Calu3 (cell line): ENCODE results near the gene HKDC1. TPM values are rescaled to one million over a fixed set of nuclear protein-coding genes. Genes with fewer than 3 reads are reported as not detected.

Experiments used
- BruUV-seq: library from RNA; stranded (reverse); fragments of 400-500 nt; replicated peaks from 2 replicates; lab custom pipeline; 2021; lab: Mats Ljungman, UMichigan
- CTCF ChIA-PET: fragments of 300-600 bp; sonication (Branson Sonifier 250); formaldehyde crosslinking; loops from one replicate; lab custom pipeline; 2022; ENCODE audit warnings: antibody characterized with exemption; lab: Charles Lee
- DNase-seq: peaks from one replicate; pipeline ENCODE4 v3.0.0; 2022
- H3K27ac Mint-ChIP-seq: one replicate; pipeline ENCODE4 v1.8.0; 2022; ENCODE audit warnings: mixed read lengths; ENCODE audit not compliant: unreplicated experiment
- H3K27me3 Mint-ChIP-seq: one replicate; pipeline ENCODE4 v1.8.0; 2022; ENCODE audit warnings: mixed read lengths; ENCODE audit not compliant: unreplicated experiment
- H3K36me3 Mint-ChIP-seq: one replicate; pipeline ENCODE4 v1.8.0; 2022; ENCODE audit warnings: mild to moderate bottlenecking, moderate library complexity, mixed read lengths; ENCODE audit not compliant: insufficient read depth, unreplicated experiment
- H3K4me1 Mint-ChIP-seq: one replicate; pipeline ENCODE4 v1.8.0; 2022; ENCODE audit warnings: mild to moderate bottlenecking, low read depth, mixed read lengths; ENCODE audit not compliant: unreplicated experiment
- H3K4me3 Mint-ChIP-seq: one replicate; pipeline ENCODE4 v1.8.0; 2022; ENCODE audit warnings: mild to moderate bottlenecking, low read depth, moderate library complexity, mixed read lengths; ENCODE audit not compliant: unreplicated experiment
- H3K9me3 Mint-ChIP-seq: one replicate; pipeline ENCODE4 v1.8.0; 2022; ENCODE audit warnings: low read depth, mixed read lengths; ENCODE audit not compliant: unreplicated experiment
- intact Hi-C: fragments of 100-400 bp; cut with micrococcal nuclease; formaldehyde crosslinking; loops from one replicate; pipeline ENCODE4 v1.10.0; 2022; ENCODE audit not compliant: unreplicated experiment
- total RNA-seq: library from RNA; stranded (reverse); gene quantifications from 2 replicates; pipeline ENCODE4 v1.2.3, GENCODE V29; 2022
- TF ChIP-seq, protein P1 (sequence below): fragments of 200-600 bp; IDR thresholded peaks from one replicate; pipeline ENCODE4 v1.8.0; 2022; ENCODE audit warnings: antibody characterized with exemption; ENCODE audit not compliant: unreplicated experiment

The HKDC1 gene
- total RNA-seq, 1 experiment from 2014 or later = 112 TPM

DNA sequence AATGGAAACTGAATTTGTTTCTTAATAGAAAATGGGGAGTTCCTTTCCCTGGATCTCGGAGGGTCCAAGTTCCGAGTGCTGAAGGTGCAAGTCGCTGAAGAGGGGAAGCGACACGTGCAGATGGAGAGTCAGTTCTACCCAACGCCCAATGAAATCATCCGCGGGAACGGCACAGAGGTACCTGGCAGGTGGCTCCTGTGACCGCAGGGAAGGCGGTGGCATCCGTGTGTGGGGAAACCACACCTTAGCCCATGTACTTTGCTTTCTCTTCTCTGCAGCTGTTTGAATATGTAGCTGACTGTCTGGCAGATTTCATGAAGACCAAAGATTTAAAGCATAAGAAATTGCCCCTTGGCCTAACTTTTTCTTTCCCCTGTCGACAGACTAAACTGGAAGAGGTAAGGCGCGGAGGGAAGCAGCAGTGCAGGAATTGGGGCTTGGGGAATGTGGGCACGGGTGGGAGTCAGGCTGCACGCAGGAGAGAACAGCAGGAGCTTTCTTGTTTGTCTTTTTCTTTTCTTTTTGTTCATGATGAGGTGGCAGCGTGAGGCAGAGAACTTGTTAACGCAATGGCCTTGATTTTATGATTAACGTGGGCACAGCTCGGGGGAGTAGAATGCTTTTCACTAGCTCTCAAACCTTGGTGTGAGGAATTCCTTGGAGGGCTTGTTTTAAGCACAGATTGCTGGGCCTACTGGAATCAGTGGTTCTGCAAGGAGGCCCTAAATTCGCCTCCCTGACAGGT, 12.8 kb downstream of the HKDC1 start:
- Mint-ChIP-seq H3K9me3 (no peaks in the 10 kb centered on the region), H3K4me1 (peaks cover 48% of the 10 kb centered on the region), H3K27me3 (no peaks in the 10 kb centered on the region), H3K36me3 (peaks cover 95% of the 10 kb centered on the region), H3K4me3 (no peak overlapping the region), H3K27ac (peak overlapping the region; percentile 59)
- TF ChIP-seq, protein P1, sequence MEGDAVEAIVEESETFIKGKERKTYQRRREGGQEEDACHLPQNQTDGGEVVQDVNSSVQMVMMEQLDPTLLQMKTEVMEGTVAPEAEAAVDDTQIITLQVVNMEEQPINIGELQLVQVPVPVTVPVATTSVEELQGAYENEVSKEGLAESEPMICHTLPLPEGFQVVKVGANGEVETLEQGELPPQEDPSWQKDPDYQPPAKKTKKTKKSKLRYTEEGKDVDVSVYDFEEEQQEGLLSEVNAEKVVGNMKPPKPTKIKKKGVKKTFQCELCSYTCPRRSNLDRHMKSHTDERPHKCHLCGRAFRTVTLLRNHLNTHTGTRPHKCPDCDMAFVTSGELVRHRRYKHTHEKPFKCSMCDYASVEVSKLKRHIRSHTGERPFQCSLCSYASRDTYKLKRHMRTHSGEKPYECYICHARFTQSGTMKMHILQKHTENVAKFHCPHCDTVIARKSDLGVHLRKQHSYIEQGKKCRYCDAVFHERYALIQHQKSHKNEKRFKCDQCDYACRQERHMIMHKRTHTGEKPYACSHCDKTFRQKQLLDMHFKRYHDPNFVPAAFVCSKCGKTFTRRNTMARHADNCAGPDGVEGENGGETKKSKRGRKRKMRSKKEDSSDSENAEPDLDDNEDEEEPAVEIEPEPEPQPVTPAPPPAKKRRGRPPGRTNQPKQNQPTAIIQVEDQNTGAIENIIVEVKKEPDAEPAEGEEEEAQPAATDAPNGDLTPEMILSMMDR = no peak
- no TSS peak for BruUV-seq
- CTCF ChIA-PET = no interaction called here
- no peak for DNase-seq
- intact Hi-C loops = no loop called here

DNA sequence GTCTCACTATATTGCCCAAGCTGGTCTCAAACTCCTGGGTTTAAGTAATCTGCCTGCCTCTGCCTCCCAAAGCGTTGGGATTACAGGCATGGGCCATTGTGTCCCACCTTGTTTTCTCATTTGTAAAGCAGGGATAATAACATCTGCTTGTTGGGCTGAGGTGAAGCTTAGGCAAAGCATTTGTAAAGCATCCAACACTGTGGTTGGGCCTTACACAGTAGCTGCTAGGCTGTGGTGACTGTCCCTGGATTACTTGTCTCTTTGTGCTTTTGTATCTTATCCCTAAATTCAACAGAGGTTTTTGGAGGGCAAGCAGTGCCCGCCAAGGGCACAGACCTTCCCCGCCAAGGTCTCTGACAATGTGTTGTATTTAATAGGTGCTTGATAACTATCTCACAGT, 14.3 kb downstream of the HKDC1 start:
- CTCF ChIA-PET = interaction anchor here (0.6 kb wide), 1 partner anchor 11 kb away, joined by 5 read pairs; no protein-coding TSS in a partner anchor
- BruUV-seq = no TSS peak
- Mint-ChIP-seq H3K27me3 (no peaks in the 10 kb centered on the region), H3K27ac (no peak overlapping the region), H3K4me3 (no peak overlapping the region), H3K9me3 (no peaks in the 10 kb centered on the region), H3K4me1 (peaks cover 32% of the 10 kb centered on the region), H3K36me3 (peaks cover 91% of the 10 kb centered on the region)
- TF ChIP-seq, protein P1 = no peak
- intact Hi-C loops = no loop called here
- no peak for DNase-seq

DNA sequence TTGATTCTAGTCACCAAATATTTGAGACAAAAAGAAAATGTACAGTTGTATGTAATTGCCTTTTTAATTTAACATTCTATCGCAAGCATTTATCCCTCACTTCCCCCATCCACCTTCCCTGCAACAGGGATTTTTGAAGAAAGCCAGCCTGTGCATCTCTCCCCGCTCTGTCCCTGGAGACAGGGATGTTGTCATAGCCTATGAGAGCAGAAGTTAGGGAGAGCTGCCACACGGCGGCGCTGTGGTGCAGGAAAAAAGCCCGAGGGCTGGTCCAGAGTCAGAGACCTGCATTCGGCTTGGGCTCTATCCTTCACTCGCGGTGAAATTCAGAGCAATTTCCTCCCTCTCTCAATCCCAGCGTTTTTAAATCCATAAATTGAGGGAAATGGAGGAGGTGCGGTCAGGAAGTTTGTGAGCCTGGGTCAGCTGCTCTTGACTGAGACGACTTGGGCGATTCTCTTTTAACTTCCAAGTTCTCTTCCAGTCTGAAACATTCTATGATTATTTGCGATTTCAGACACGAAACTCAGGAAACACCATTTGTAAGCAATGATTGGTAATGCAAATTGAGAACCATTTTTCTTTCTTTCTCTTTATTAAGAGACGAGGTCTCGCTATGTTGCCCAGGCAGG, 17.5 kb downstream of the HKDC1 start:
- Mint-ChIP-seq H3K4me3 (no peak overlapping the region), H3K4me1 (peaks cover 12% of the 10 kb centered on the region), H3K9me3 (no peaks in the 10 kb centered on the region), H3K27ac (peak overlapping the region; percentile 6), H3K36me3 (peaks cover 93% of the 10 kb centered on the region), H3K27me3 (no peaks in the 10 kb centered on the region)
- DNase-seq = peak; percentile 89
- intact Hi-C loops = loop anchor here (1.0 kb wide), 1 partner anchor 155 kb away; no protein-coding TSS in a partner anchor
- BruUV-seq = no TSS peak
- CTCF ChIA-PET = interaction anchor here (1.0 kb wide), 1 partner anchor 155 kb away, joined by 3 read pairs; no protein-coding TSS in a partner anchor
- TF ChIP-seq, protein P1 = peak; percentile 90

DNA sequence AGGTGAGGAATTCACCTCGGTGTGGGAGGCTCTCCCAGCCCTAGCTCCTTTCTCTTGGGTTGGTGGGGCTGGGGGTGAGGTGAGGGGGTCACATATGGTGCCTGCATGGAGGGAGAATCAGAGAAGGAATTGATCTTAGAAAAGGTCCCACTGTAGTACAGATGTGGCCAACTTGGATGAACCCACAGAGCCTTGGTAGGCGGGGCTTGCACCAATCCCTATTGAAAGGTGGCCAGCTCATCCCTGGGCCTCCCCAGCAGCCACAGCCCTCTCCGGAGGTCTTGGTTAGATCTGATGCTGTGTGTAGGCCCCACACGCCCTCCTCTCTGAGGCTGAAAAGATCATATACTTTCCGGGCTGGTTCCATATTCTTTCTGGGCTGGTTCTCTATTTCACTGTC, 19.0 kb downstream of the HKDC1 start:
- Mint-ChIP-seq H3K4me1 (peaks cover 6% of the 10 kb centered on the region), H3K36me3 (peaks cover 93% of the 10 kb centered on the region), H3K9me3 (no peaks in the 10 kb centered on the region), H3K4me3 (no peak overlapping the region), H3K27me3 (no peaks in the 10 kb centered on the region), H3K27ac (no peak overlapping the region)
- CTCF ChIA-PET = interaction anchor here (0.7 kb wide), 1 partner anchor 153 kb away, joined by 3 read pairs; no protein-coding TSS in a partner anchor
- intact Hi-C loops = no loop called here
- TF ChIP-seq, protein P1 = no peak
- no peak for DNase-seq
- BruUV-seq = no TSS peak
